ENCODE results near the gene OR56A3.
"Not testable (repeated sequence)": the region's sequence is repeated elsewhere in the genome, so short reads cannot be mapped to it uniquely, and the experiment has no call there.

OR56A3 gene

GRCh38 chr11:5941951-5942350 lies at the start of gene OR56A3:
Gene OR56A3 (plus strand): TSS chr11:5942251. CDS start chr11:5947347, 5,096 bp downstream.
- DNase-seq: no peak

- no peak for DNase-seq
Measured at GRCh38 chr11:5892908-5893307, 49.1 kb upstream of the OR56A3 start, which contains the start of gene OR52E5. Gene OR52E5 (plus strand): TSS chr11:5893208. CDS start chr11:5900777, 7,569 bp downstream.

GRCh38 chr11:5899534-5899933 lies 42.5 kb upstream of the OR56A3 start:
- DNase-seq: no peak

- no peak for DNase-seq
Measured at GRCh38 chr11:5910540-5910939, 31.5 kb upstream of the OR56A3 start.

GRCh38 chr11:5922749-5923426 lies 19.2 kb upstream of the OR56A3 start:
- peak; percentile 1 for DNase-seq

- DNase-seq: no peak
Measured at GRCh38 chr11:5923427-5923776, 18.6 kb upstream of the OR56A3 start.

- DNase-seq: no peak
Measured at GRCh38 chr11:5923794-5924193, 18.3 kb upstream of the OR56A3 start.

GRCh38 chr11:5928271-5928670 lies 13.8 kb upstream of the OR56A3 start:
- no peak for DNase-seq

- no peak for DNase-seq
Measured at GRCh38 chr11:5928811-5929210, 13.2 kb upstream of the OR56A3 start.

- no peak for DNase-seq
Measured at GRCh38 chr11:5929571-5930368, 12.3 kb upstream of the OR56A3 start.

GRCh38 chr11:5930614-5931013 lies 11.4 kb upstream of the OR56A3 start:
- DNase-seq: no peak

- no peak for DNase-seq
Measured at GRCh38 chr11:5931061-5931460, 11.0 kb upstream of the OR56A3 start.

- DNase-seq: no peak
Measured at GRCh38 chr11:5932671-5933070, 9.4 kb upstream of the OR56A3 start.

GRCh38 chr11:5933116-5933515 lies 8.9 kb upstream of the OR56A3 start:
- no peak for DNase-seq

- DNase-seq: no peak
Measured at GRCh38 chr11:5937868-5938602, 4.0 kb upstream of the OR56A3 start.

- no peak for DNase-seq
Measured at GRCh38 chr11:5938603-5938965, 3.5 kb upstream of the OR56A3 start.

GRCh38 chr11:5940748-5941147 lies 1.3 kb upstream of the OR56A3 start:
- no peak for DNase-seq

- no peak for DNase-seq
Measured at GRCh38 chr11:5955586-5955985, 13.5 kb downstream of the OR56A3 start.

- DNase-seq: not testable (repeated sequence)
Measured at GRCh38 chr11:5960704-5961320, 18.8 kb downstream of the OR56A3 start.

GRCh38 chr11:5966958-5967357 lies 24.9 kb downstream of the OR56A3 start:
- DNase-seq: no peak

GRCh38 chr11:5967708-5968107 lies 25.7 kb downstream of the OR56A3 start:
- DNase-seq: no peak

GRCh38 chr11:5968394-5968793 lies 26.3 kb downstream of the OR56A3 start, which contains the start of gene OR56A5:
Gene OR56A5 (minus strand): TSS chr11:5968494. CDS start chr11:5968494, 0 bp downstream.
- DNase-seq: no peak

GRCh38 chr11:5973530-5973929 lies 31.5 kb downstream of the OR56A3 start:
- no peak for DNase-seq

Data from hematopoietic multipotent progenitor cell treated with erythropoietin and hydrocortisone succinate and interleukin-3 and kit ligand, for 8 days (in vitro differentiated cells).